ENCODE measurements around the gene CCDC12. TPM values are rescaled to one million over a fixed set of nuclear protein-coding genes. Genes with fewer than 3 reads are reported as not detected.
A peak's percentile ranks its signal among the peaks of the same experiment; 100 is the strongest.

CCDC12 gene
- total and polyA plus RNA-seq, 2 donors (not counting 1 experiment from before 2014, with no cell fraction given) = 84.0 to 97.3 TPM

DNA sequence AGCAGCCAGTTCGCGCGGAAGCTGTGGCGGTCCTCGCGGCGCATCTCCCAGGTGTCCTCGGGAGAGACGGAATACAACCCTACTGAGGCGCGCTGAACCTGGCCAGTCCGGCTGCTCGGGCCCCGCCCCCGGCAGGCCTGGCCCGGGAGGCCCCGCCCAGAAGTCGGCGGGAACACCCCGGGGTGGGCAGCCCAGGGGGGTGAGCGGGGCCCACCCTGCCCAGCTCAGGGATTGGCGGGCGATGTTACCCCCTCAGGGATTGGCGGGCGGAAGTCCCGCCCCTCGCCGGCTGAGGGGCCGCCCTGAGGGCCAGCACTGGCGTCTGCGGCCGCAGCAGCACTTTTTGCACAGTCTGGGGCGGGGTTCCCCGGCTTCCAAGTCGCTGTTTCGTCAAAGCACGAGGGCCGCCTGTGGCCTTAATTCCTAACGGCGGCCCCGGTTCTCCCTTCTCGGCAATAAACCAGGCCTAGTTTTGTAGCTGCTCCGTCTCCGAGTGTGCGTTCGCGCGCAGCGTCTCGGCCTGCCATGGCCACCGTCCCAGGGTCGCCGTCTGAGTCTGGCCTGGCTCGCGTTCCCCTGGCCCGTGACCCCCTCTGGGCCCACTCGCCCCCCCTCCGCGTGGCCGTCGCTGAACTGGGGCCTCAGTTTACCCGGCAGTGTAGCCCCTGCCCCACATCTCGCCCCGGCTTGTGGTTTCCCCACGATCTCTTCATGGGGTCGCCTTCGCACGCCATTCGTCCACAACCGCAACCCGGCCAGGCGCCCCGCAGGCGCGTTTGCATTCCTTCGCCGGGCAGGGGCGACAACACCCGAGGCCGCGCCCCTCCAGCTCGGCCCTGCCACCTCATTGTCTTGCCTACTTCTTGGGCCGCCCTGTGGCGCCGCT, 32.9 kb upstream of the CCDC12 start:
- Histone ChIP-seq H3K9ac (ENCODE audit: low read length) (peak overlapping the region; percentile 82), H4K20me1 (ENCODE audit: control insufficient read depth, insufficient read depth, low read length, poor library complexity, severe bottlenecking) (no peaks in the 10 kb centered on the region), H3K4me3 (ENCODE audit: control extremely low read depth in 1 of 5, extremely low read depth in 1 of 5, insufficient read depth in 1 of 5, low read depth in 2 of 5, low read length in 4 of 5) (peak overlapping the region in 4 of 5 experiments; percentile 50 to 68 (median 64)), H3K27ac (ENCODE audit: low read length in 2 of 2) (peak overlapping the region; percentile 24 to 90), H3K9me3 (ENCODE audit: control extremely low read depth in 1 of 3, control insufficient read depth in 2 of 3, insufficient read depth in 1 of 3, low read length in 2 of 3) (no peaks in the 10 kb centered on the region), H3K79me2 (ENCODE audit: control insufficient read depth, insufficient read depth, low read length) (no peaks in the 10 kb centered on the region), H3K27me3 (replicated peaks in 1 of 4; ENCODE audit: control extremely low read depth in 1 of 4, control insufficient read depth in 3 of 4, insufficient read depth in 4 of 4, low read length in 3 of 4) (no peaks in the 10 kb centered on the region), H2AFZ (ENCODE audit: insufficient read depth, low read depth, low read length, poor library complexity, severe bottlenecking) (peak overlapping the region; percentile 82), H3K4me1 (ENCODE audit: control insufficient read depth in 2 of 2, insufficient read depth in 2 of 2, low read length in 2 of 2) (peaks cover 6 to 17% of the 10 kb centered on the region in 2 donors), H3K36me3 (replicated peaks in 1 of 2; ENCODE audit: control extremely low read depth in 1 of 2, control insufficient read depth in 1 of 2, extremely low read depth in 1 of 2, insufficient read depth in 2 of 2, low read length in 1 of 2) (peaks cover 0 to 25% of the 10 kb centered on the region in 2 experiments), H3K4me2 (replicated peaks; ENCODE audit: low read depth, low read length, poor library complexity, severe bottlenecking) (peak overlapping the region; percentile 93)
- H3K4me1 Mint-ChIP-seq = peaks cover 10% of the 10 kb centered on the region
- WGBS (ENCODE audit: insufficient coverage) = 20% methylated on average over 85 of the region's 85 CpGs
- no peaks in the 10 kb centered on the region for H3K27me3 Mint-ChIP-seq
- CTCF ChIA-PET = interaction anchor here (0.6 to 1.3 kb wide), 7 partner anchors 11 to 304 kb away, joined by 3 to 6 read pairs (median 3); no protein-coding TSS in a partner anchor
- DNase-seq (peak; percentile 88), ATAC-seq (ENCODE audit: low read depth) (peak; percentile 97)
- POLR2A ChIA-PET = interaction anchor here (0.6 to 1.9 kb wide), 4 partner anchors 11 to 273 kb away, joined by 4 to 6 read pairs (median 5); partner anchors contain the start of genes CCDC12, KIF9, KLHL18 and NBEAL2
- intact Hi-C loops (cut with micrococcal nuclease) = loop anchor here (1.0 to 5.0 kb wide), 4 partner anchors 8 to 317 kb away; partner anchors contain the start of genes ALS2CL, CCDC12 and SETD2
- peak overlapping the region; percentile 86 for H3K4me3 Mint-ChIP-seq
- H3K27ac Mint-ChIP-seq = peak overlapping the region; percentile 86
- TF ChIP-seq EZH2 (IDR thresholded peaks at IDR 0.05; ENCODE audit: borderline replicate concordance, insufficient read depth, low read depth, low read length, poor library complexity, severe bottlenecking) (no peak), CTCF (IDR thresholded peaks at IDR 0.05) (no peak)
- no peaks in the 10 kb centered on the region for H3K9me3 Mint-ChIP-seq (ENCODE audit: insufficient read depth)

All from B cell (primary cell).